ENCODE data around the gene ASCC2. TPM values are rescaled to one million over a fixed set of nuclear protein-coding genes. Genes with fewer than 3 reads are reported as not detected.
A peak's percentile ranks its signal among the peaks of the same experiment; 100 is the strongest.

ASCC2 gene
- total and polyA plus RNA-seq, 2 experiments from 2014 or later: 30.5 to 31.3 TPM

GRCh38 chr22:29827091-29827490, 11.0 kb downstream of the ASCC2 start (continued):
- TF ChIP-seq, protein P1, sequence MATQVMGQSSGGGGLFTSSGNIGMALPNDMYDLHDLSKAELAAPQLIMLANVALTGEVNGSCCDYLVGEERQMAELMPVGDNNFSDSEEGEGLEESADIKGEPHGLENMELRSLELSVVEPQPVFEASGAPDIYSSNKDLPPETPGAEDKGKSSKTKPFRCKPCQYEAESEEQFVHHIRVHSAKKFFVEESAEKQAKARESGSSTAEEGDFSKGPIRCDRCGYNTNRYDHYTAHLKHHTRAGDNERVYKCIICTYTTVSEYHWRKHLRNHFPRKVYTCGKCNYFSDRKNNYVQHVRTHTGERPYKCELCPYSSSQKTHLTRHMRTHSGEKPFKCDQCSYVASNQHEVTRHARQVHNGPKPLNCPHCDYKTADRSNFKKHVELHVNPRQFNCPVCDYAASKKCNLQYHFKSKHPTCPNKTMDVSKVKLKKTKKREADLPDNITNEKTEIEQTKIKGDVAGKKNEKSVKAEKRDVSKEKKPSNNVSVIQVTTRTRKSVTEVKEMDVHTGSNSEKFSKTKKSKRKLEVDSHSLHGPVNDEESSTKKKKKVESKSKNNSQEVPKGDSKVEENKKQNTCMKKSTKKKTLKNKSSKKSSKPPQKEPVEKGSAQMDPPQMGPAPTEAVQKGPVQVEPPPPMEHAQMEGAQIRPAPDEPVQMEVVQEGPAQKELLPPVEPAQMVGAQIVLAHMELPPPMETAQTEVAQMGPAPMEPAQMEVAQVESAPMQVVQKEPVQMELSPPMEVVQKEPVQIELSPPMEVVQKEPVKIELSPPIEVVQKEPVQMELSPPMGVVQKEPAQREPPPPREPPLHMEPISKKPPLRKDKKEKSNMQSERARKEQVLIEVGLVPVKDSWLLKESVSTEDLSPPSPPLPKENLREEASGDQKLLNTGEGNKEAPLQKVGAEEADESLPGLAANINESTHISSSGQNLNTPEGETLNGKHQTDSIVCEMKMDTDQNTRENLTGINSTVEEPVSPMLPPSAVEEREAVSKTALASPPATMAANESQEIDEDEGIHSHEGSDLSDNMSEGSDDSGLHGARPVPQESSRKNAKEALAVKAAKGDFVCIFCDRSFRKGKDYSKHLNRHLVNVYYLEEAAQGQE (IDR thresholded peaks at IDR 0.05; ENCODE audit: unreplicated experiment): no peak
- no peak for TF ChIP-seq EZH2phosphoT487 (IDR thresholded peaks at IDR 0.05; ENCODE audit: unreplicated experiment)

GRCh38 chr22:29825578-29825977, 12.5 kb downstream of the ASCC2 start:
- Mint-ChIP-seq H3K9me3 (no peaks in the 10 kb centered on the region), H3K4me3 (no peak overlapping the region), H3K27me3 (ENCODE audit: insufficient read depth, low read depth, poor library complexity) (peaks cover 1% of the 10 kb centered on the region), H3K4me1 (peaks cover 3% of the 10 kb centered on the region; the same call in 1 of the 3 replicates), H3K27ac (no peak overlapping the region), H3K36me3 (ENCODE audit: low read depth) (peaks cover 19% of the 10 kb centered on the region)
- Histone ChIP-seq H3K36me3 (ENCODE audit: insufficient read depth) (peaks cover 18% of the 10 kb centered on the region), H3K4me3 (no peak overlapping the region), H3K79me2 (replicated peaks; ENCODE audit: insufficient read depth) (no peaks in the 10 kb centered on the region), H3K27ac (ENCODE audit: low read depth) (no peak overlapping the region), H3F3A (replicated peaks; ENCODE audit: low read depth) (no peaks in the 10 kb centered on the region; the same call in 1 of the 2 replicates), H3K27me3 (ENCODE audit: insufficient read depth) (no peaks in the 10 kb centered on the region), H2AFZ (no peak overlapping the region), H3K9me2 (ENCODE audit: insufficient read depth) (no peaks in the 10 kb centered on the region), H4K20me1 (replicated peaks; ENCODE audit: insufficient read depth) (peaks cover 4% of the 10 kb centered on the region; the same call in 1 of the 2 replicates), H3K4me1 (ENCODE audit: insufficient read depth) (no peaks in the 10 kb centered on the region), H3K4me2 (no peak overlapping the region)
- ATAC-seq: peak; percentile 56; the same call in 2 of the 3 replicates
- TF ChIP-seq EZH2 (IDR thresholded peaks at IDR 0.05; ENCODE audit: low read depth, unreplicated experiment) (no peak), JUNB (IDR thresholded peaks at IDR 0.05; ENCODE audit: unreplicated experiment) (no peak)
- TF ChIP-seq, protein P1 (IDR thresholded peaks at IDR 0.05; ENCODE audit: unreplicated experiment): no peak
- DNase-seq (ENCODE audit: low spot score): no peak

DNA sequence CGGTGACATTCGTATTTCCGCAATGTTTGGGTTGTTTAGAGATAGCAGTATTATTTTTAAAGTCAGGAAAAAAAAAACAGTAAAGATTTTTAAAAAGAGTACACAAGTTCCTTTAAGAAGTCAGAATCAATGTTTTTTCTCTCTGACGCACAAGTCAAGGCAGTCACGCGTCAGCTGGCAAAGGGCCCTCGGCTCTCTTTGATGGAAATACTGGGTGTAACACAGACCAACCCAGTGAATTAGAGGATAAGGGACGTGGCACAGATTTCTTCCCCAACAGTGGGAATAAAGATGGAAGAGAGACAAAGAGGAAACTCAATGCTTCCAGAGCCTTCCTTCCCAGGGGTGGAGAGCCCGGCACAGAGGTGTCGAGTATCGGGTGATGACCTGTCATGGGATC, 13.4 kb downstream of the ASCC2 start:
- no peak overlapping the region for H2AFZ ChIP-seq
- H3K4me3 ChIP-seq: no peak overlapping the region
- peaks cover 23% of the 10 kb centered on the region for H3K36me3 ChIP-seq (ENCODE audit: insufficient read depth)
- no peaks in the 10 kb centered on the region for H3K27me3 ChIP-seq (ENCODE audit: insufficient read depth)
- H3K4me3 Mint-ChIP-seq: no peak overlapping the region
- ATAC-seq (no peak), DNase-seq (ENCODE audit: low spot score) (no peak)
- H3K36me3 Mint-ChIP-seq (ENCODE audit: low read depth): peaks cover 21% of the 10 kb centered on the region
- no peaks in the 10 kb centered on the region for H3K9me2 ChIP-seq (ENCODE audit: insufficient read depth)
- H4K20me1 ChIP-seq (replicated peaks; ENCODE audit: insufficient read depth): peaks cover 4% of the 10 kb centered on the region; the same call in 1 of the 2 replicates
- H3K27me3 Mint-ChIP-seq (ENCODE audit: insufficient read depth, low read depth, poor library complexity): no peaks in the 10 kb centered on the region
- no peaks in the 10 kb centered on the region for H3K4me1 ChIP-seq (ENCODE audit: insufficient read depth)
- H3K27ac Mint-ChIP-seq: no peak overlapping the region
- H3K27ac ChIP-seq (ENCODE audit: low read depth): no peak overlapping the region
- no peak overlapping the region for H3K4me2 ChIP-seq
- no peaks in the 10 kb centered on the region; the same call in 1 of the 2 replicates for H3F3A ChIP-seq (replicated peaks; ENCODE audit: low read depth)
- H3K4me1 Mint-ChIP-seq: peaks cover 3% of the 10 kb centered on the region; the same call in 1 of the 3 replicates
- H3K79me2 ChIP-seq (replicated peaks; ENCODE audit: insufficient read depth): no peaks in the 10 kb centered on the region
- H3K9me3 Mint-ChIP-seq: no peaks in the 10 kb centered on the region
- TF ChIP-seq NANOG (IDR thresholded peaks at IDR 0.05; ENCODE audit: borderline replicate concordance) (no peak), ZNF331 (CRISPR knock-in tag; IDR thresholded peaks at IDR 0.05; ENCODE audit: low read depth) (no peak)
